GM19043 (cell line): ENCODE data around the gene C11orf65.
"Not testable (repeated sequence)": the region's sequence is repeated elsewhere in the genome, so short reads cannot be mapped to it uniquely, and the experiment has no call there.

Experiments used
- ATAC-seq: cut with Tn5 transposase; IDR thresholded peaks from one replicate; pipeline ENCODE4 v1.9.1; 2021; ENCODE audit warnings: low read depth; ENCODE audit not compliant: unreplicated experiment

The C11orf65 gene

DNA sequence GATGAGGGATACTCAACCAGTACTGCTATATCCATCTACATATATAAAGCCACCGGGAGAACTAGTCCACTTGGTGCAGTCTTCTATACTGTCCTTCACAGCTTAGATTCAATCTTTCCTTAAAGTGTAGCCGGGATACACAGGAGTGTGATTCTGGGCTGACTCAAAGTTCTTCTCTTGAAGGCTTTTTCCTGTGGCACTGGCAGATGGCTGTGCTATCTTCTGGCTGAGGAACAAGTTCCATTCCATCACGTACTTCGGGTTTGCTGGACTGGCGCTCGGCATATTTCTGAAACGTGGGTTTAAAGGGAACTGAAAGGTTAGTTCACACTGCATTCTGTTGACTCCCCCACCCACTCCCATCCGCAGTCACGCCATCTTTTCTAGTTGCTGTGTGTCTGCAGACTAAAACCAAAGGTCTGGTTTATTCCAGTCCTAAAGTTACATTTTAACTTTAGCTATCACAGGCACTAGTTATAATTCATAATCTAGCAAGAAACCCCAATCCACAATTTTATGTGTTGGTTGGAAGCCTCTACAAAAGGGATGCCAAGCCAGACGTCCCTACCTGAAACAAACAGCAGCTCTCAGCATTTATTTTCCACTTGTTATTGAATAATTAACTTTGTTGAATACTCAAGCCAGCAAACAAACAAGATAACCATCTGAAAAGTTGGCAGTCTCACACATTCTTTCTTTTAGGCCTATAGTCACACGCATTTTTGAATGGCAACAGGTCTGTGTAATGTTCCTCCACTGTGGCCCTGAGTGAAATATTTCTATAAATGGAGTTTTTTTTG lies 7.5 kb upstream of the C11orf65 start:
- no peak for ATAC-seq

DNA sequence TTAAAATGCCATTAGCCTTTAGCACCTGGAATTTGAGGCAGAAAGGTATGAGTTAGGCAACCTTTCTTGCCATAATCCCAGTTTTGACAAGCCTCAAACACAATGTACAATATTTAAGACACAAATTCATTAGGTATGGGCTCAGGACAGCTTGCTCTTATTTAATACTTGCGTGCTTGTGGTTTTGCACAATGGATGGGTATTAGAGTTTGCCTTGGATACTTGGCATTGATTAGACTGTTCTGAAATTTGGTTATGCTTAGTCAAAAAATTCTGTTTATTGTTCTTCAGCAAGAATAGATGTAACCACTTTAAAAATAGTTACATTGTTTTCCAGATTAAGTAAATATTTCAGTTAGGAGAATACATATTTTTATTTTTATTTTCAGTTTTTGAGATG lies 5.4 kb upstream of the C11orf65 start:
- ATAC-seq: no peak

DNA sequence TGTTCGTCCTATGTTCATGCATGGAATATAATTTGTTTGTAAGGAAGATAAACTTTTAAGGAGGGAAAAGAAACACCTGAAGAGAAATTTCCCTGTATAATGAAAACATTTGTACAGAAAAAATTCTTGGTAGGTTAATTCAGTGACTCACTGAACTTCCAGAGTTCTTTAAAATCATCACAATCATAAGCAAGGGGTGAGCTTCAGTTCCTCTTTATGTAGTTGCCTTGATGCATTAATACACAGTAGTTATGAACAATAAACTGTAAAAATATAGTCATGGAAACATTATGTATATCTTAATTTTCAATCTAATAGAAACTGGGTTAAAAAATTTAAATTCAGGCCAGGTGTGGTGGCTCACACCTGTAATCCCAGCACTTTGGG lies 1.1 kb upstream of the C11orf65 start:
- no peak for ATAC-seq

GRCh38 chr11:108466405-108466804 lies 924 bp downstream of the C11orf65 start:
- ATAC-seq: no peak

GRCh38 chr11:108453207-108453835 lies 14.0 kb downstream of the C11orf65 start:
- ATAC-seq: no peak

- ATAC-seq: not testable (repeated sequence)
Observed at GRCh38 chr11:108441445-108441844, 25.9 kb downstream of the C11orf65 start.

GRCh38 chr11:108436594-108436993 lies 30.7 kb downstream of the C11orf65 start:
- no peak for ATAC-seq

GRCh38 chr11:108435066-108435465 lies 32.3 kb downstream of the C11orf65 start:
- ATAC-seq: no peak

GRCh38 chr11:108432783-108433182 lies 34.5 kb downstream of the C11orf65 start:
- no peak for ATAC-seq

GRCh38 chr11:108431997-108432396 lies 35.3 kb downstream of the C11orf65 start:
- ATAC-seq: no peak

- ATAC-seq: no peak
Observed at GRCh38 chr11:108431370-108431769, 36.0 kb downstream of the C11orf65 start.

GRCh38 chr11:108417551-108417950 lies 49.8 kb downstream of the C11orf65 start:
- not testable (repeated sequence) for ATAC-seq

GRCh38 chr11:108414958-108415357 lies 52.4 kb downstream of the C11orf65 start:
- no peak for ATAC-seq

- no peak for ATAC-seq
Observed at GRCh38 chr11:108405706-108406105, 61.6 kb downstream of the C11orf65 start.

DNA sequence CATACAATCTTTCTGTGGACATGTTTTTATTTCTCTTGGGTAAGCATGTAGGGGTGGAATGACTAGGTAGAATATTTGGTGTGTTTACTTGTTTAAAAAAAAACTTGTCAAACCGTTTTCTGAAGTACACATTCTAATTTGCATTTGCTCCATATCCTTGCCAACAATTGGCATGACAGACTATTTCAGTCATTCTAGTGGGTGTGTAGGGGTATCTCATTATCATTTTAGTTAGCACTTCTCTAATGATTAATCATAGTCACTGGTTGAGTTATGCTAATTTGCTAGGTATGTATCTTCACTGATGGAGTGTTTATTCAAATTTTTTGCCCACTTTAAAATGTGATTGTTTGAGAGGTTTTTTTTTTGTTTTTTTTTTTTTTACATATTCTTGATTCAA lies 64.3 kb downstream of the C11orf65 start:
- no peak for ATAC-seq

- ATAC-seq: no peak
Observed at GRCh38 chr11:108402241-108402640, 65.1 kb downstream of the C11orf65 start.

DNA sequence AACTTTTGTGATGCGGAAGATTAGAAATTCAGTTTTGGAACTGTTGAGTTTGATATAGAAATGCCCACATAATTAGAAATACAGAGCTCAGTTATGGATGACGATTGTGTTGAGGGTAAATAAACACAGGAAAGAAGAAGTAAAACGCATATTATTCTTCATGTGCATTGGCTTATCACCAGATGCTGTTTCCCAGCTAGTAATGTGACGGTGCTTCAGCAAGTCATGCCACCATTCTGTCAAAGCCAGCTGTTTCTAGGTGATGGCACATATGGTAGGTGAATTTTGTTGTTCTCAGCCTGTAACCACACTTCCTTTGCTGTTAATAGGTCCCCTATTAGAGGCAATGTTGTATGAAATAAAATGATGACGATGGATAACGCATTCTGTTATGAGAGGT lies 68.9 kb downstream of the C11orf65 start:
- ATAC-seq: no peak

- not testable (repeated sequence) for ATAC-seq
Observed at GRCh38 chr11:108396672-108397071, 70.7 kb downstream of the C11orf65 start.

- no peak for ATAC-seq
Observed at GRCh38 chr11:108394744-108395284, 72.5 kb downstream of the C11orf65 start.

DNA sequence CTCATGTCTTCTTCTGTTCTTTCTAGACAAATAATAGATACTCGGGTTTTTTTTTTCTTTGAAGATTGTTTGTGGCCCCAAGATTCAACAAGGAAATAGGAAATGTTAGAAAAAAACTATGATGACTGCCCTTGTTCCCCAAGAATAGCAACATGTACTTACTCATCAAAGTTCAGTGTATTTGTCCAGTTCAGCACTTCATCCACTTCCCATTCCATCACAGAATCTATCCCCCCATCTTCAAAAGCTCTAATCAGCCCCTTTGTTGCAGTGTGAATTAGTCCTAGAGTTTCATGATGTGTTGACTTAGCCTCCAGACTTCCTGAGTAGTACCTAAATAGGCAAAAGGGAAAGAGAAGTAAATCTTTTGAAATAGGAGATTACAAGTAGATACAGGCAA lies 74.3 kb downstream of the C11orf65 start:
- ATAC-seq: no peak

- ATAC-seq: no peak
Observed at GRCh38 chr11:108392353-108392752, 75.0 kb downstream of the C11orf65 start.

GRCh38 chr11:108388576-108388975 lies 78.8 kb downstream of the C11orf65 start:
- ATAC-seq: no peak
